Measurements from ENCODE around the gene FEN1. TPM values are rescaled to one million over a fixed set of nuclear protein-coding genes. Genes with fewer than 3 reads are reported as not detected.

The FEN1 gene
- total and polyA plus RNA-seq, 4 donors: 4.5 to 46.5 (median 9.5) TPM

DNA sequence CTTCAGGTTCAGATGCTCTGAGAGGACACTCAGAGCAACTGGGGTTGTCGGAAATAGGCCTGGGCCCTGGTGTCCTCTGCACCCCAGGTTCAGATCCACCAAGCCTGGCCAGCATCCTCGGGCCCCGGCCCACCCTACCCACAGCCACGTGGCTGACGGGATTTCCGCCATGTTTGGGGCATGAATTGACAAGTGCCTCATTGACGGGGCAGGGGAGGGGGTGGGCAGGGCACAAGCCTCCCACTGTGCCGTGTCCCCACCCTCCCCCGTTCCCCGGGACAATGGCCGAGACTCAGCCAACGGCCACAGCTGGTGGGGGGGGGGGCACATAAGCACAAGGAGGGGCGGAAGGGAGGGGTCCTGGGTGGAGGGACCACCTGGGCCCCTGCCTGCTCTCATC, 31.8 kb upstream of the FEN1 start:
- H3K9ac ChIP-seq (ENCODE audit: low read depth in 1 of 2, low read length in 2 of 2): no peak overlapping the region
- WGBS: 93% methylated on average over 13 of the region's 13 CpGs
- no peaks in the 10 kb centered on the region for H3K9me3 ChIP-seq (ENCODE audit: control insufficient read depth in 4 of 4, low read length in 3 of 4)
- H3K27me3 ChIP-seq (ENCODE audit: control insufficient read depth in 4 of 4, insufficient read depth in 4 of 4, low read length in 3 of 4): no peaks in the 10 kb centered on the region
- H3K27ac ChIP-seq (ENCODE audit: low read depth in 1 of 2, low read length in 2 of 2): no peak overlapping the region
- DNase-seq (ENCODE audit: low spot score): no peak
- no peaks in the 10 kb centered on the region for H3K36me3 ChIP-seq (ENCODE audit: control insufficient read depth in 4 of 4, insufficient read depth in 3 of 4, low read depth in 1 of 4, low read length in 3 of 4)
- H3K4me3 ChIP-seq (ENCODE audit: low read depth in 1 of 3, low read length in 3 of 3): no peak overlapping the region
- peaks cover 4 to 35% (median 26%) of the 10 kb centered on the region in 4 donors for H3K4me1 ChIP-seq (ENCODE audit: control insufficient read depth in 4 of 4, insufficient read depth in 4 of 4, low read length in 3 of 4)
- TF ChIP-seq HNF4G (IDR thresholded peaks at IDR 0.05) (no peak), FOXA1 (IDR thresholded peaks at IDR 0.05) (no peak), YY1 (IDR thresholded peaks at IDR 0.05) (no peak), HNF4A (conservative IDR thresholded peaks at IDR 0.05) (no peak), RXRA (IDR thresholded peaks at IDR 0.05) (no peak), JUND (IDR thresholded peaks at IDR 0.05) (no peak), FOXA2 (IDR thresholded peaks at IDR 0.05) (no peak), RAD21 (IDR thresholded peaks at IDR 0.05) (no peak), GABPA (IDR thresholded peaks at IDR 0.05 in 1 of 2, conservative IDR thresholded peaks at IDR 0.05 in 1 of 2) (no peak), NR2F2 (IDR thresholded peaks at IDR 0.05) (no peak), EGR1 (IDR thresholded peaks at IDR 0.05; ENCODE audit: low read depth in 2 of 2) (no peak), SP1 (IDR thresholded peaks at IDR 0.05) (no peak), TAF1 (conservative IDR thresholded peaks at IDR 0.05) (no peak)
- TF ChIP-seq, protein P1, sequence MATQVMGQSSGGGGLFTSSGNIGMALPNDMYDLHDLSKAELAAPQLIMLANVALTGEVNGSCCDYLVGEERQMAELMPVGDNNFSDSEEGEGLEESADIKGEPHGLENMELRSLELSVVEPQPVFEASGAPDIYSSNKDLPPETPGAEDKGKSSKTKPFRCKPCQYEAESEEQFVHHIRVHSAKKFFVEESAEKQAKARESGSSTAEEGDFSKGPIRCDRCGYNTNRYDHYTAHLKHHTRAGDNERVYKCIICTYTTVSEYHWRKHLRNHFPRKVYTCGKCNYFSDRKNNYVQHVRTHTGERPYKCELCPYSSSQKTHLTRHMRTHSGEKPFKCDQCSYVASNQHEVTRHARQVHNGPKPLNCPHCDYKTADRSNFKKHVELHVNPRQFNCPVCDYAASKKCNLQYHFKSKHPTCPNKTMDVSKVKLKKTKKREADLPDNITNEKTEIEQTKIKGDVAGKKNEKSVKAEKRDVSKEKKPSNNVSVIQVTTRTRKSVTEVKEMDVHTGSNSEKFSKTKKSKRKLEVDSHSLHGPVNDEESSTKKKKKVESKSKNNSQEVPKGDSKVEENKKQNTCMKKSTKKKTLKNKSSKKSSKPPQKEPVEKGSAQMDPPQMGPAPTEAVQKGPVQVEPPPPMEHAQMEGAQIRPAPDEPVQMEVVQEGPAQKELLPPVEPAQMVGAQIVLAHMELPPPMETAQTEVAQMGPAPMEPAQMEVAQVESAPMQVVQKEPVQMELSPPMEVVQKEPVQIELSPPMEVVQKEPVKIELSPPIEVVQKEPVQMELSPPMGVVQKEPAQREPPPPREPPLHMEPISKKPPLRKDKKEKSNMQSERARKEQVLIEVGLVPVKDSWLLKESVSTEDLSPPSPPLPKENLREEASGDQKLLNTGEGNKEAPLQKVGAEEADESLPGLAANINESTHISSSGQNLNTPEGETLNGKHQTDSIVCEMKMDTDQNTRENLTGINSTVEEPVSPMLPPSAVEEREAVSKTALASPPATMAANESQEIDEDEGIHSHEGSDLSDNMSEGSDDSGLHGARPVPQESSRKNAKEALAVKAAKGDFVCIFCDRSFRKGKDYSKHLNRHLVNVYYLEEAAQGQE (IDR thresholded peaks at IDR 0.05): no peak
- TF ChIP-seq, protein P2, sequence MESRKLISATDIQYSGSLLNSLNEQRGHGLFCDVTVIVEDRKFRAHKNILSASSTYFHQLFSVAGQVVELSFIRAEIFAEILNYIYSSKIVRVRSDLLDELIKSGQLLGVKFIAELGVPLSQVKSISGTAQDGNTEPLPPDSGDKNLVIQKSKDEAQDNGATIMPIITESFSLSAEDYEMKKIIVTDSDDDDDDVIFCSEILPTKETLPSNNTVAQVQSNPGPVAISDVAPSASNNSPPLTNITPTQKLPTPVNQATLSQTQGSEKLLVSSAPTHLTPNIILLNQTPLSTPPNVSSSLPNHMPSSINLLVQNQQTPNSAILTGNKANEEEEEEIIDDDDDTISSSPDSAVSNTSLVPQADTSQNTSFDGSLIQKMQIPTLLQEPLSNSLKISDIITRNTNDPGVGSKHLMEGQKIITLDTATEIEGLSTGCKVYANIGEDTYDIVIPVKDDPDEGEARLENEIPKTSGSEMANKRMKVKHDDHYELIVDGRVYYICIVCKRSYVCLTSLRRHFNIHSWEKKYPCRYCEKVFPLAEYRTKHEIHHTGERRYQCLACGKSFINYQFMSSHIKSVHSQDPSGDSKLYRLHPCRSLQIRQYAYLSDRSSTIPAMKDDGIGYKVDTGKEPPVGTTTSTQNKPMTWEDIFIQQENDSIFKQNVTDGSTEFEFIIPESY (IDR thresholded peaks at IDR 0.05): no peak
- TF ChIP-seq, protein P3, sequence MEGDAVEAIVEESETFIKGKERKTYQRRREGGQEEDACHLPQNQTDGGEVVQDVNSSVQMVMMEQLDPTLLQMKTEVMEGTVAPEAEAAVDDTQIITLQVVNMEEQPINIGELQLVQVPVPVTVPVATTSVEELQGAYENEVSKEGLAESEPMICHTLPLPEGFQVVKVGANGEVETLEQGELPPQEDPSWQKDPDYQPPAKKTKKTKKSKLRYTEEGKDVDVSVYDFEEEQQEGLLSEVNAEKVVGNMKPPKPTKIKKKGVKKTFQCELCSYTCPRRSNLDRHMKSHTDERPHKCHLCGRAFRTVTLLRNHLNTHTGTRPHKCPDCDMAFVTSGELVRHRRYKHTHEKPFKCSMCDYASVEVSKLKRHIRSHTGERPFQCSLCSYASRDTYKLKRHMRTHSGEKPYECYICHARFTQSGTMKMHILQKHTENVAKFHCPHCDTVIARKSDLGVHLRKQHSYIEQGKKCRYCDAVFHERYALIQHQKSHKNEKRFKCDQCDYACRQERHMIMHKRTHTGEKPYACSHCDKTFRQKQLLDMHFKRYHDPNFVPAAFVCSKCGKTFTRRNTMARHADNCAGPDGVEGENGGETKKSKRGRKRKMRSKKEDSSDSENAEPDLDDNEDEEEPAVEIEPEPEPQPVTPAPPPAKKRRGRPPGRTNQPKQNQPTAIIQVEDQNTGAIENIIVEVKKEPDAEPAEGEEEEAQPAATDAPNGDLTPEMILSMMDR (IDR thresholded peaks at IDR 0.05; ENCODE audit: low read depth, low read length, missing input control): no peak
- TF ChIP-seq, protein P4, sequence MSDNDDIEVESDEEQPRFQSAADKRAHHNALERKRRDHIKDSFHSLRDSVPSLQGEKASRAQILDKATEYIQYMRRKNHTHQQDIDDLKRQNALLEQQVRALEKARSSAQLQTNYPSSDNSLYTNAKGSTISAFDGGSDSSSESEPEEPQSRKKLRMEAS (IDR thresholded peaks at IDR 0.05): no peak
- TF ChIP-seq, protein P5, sequence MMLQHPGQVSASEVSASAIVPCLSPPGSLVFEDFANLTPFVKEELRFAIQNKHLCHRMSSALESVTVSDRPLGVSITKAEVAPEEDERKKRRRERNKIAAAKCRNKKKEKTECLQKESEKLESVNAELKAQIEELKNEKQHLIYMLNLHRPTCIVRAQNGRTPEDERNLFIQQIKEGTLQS (IDR thresholded peaks at IDR 0.05): no peak

Data from liver (tissue), 9 donors.